ENCODE data around the gene B3GLCT.

DNA sequence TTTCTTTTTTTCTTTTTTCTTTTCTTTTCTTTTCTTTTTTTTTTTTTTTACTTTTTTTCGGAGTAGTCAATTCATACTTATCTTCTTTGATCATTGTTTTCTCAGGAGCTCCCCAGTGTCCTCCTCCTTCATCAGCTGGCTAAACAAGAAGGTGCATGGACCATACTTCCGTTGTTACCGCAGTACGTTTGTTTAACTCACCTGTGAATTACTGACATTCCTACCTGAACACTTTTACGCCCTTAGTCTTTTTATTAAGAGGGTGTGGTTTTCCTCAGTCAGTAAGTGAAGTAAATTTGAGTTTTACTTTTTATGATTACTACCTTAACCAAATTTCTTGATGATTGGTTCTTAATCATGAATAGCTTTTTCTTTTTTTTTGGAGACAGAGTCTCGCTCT lies 47.1 kb downstream of the B3GLCT start:
- TF ChIP-seq CTCF (IDR thresholded peaks at IDR 0.05; ENCODE audit: poor library complexity) = no peak
- no peak for TF ChIP-seq EZH2phosphoT487 (IDR thresholded peaks at IDR 0.05; ENCODE audit: low read depth, severe bottlenecking, unreplicated experiment)

All from hepatocyte (in vitro differentiated cells).